Gastrocnemius medialis (tissue), 4 donors: ENCODE results near the gene SELENBP1. TPM values are rescaled to one million over a fixed set of nuclear protein-coding genes. Genes with fewer than 3 reads are reported as not detected.

Experiments
- ATAC-seq, 2 donors: fragments of 150-250 bp; one replicate each; pipeline ENCODE4 v1.9.1; 2016
- DNase-seq, 2 donors: peaks; one replicate each; pipeline ENCODE4 v3.0.0-alpha.2; 2019
- H3K27ac ChIP-seq, 4 donors: fragments of 200-600 bp; sonication (generic); 1 replicate in 1 of 4; 2 replicates in 3 of 4; pipeline ENCODE4 v1.5.1; 2016 to 2018; ENCODE audit warnings: mild to moderate bottlenecking in 2 of 4, moderate library complexity in 1 of 4
- H3K27me3 ChIP-seq, 3 donors: fragments of 200-600 bp; sonication (generic) in 2 of 3; 1 replicate in 1 of 3; 2 replicates in 2 of 3; pipeline versions ENCODE4 v1.5.1 to v1.6.0; 2016 to 2019; ENCODE audit warnings: mild to moderate bottlenecking in 1 of 3, moderate library complexity in 1 of 3
- H3K36me3 ChIP-seq, 2 donors: fragments of 200-600 bp; sonication (generic) in 1 of 2; one replicate each; pipeline ENCODE4 v1.5.1; 2017 to 2018
- H3K4me1 ChIP-seq, 2 donors: fragments of 200-600 bp; sonication (generic) in 1 of 2; one replicate each; pipeline ENCODE4 v1.5.1; 2016 to 2017; ENCODE audit warnings: mild to moderate bottlenecking in 2 of 2
- H3K4me3 ChIP-seq, 4 donors: fragments of 200-600 bp; sonication (generic) in 3 of 4; 1 replicate in 1 of 4; 2 replicates in 3 of 4; pipeline ENCODE4 v1.5.1; 2016 to 2019; ENCODE audit warnings: mild to moderate bottlenecking in 2 of 4
- H3K9me3 ChIP-seq, 3 donors: fragments of 200-600 bp; sonication (generic) in 2 of 3; 1 replicate in 1 of 3; 2 replicates in 2 of 3; pipeline ENCODE4 v1.5.1; 2016 to 2019
- POLR2A ChIP-seq, 2 donors: fragments of 450-650 bp; IDR thresholded peaks; one replicate each; pipeline ENCODE4 v1.6.1; 2017; ENCODE audit warnings: antibody characterized with exemption in 2 of 2, mild to moderate bottlenecking in 2 of 2, moderate library complexity in 2 of 2
- in situ Hi-C, 4 donors: fragments of 200-750 bp; cut with MboI; loops; one replicate each; pipeline versions ENCODE4 v1.15.0 to v1.8.0; 2017; ENCODE audit warnings: low sequenced_read_pairs in 4 of 4
- intact Hi-C: fragments of 100-400 bp; cut with DNase I; formaldehyde crosslinking; loops from one replicate; pipeline ENCODE4 v1.15.1; 2023; ENCODE audit warnings: low total_unique reads
- total RNA-seq, 4 donors: library from RNA; depleted of rRNA; stranded (reverse); fragments of >200 nt; gene quantifications; one replicate each; pipeline versions ENCODE4 v1.1.0 to v1.2.3, GENCODE V29; 2016
- TF ChIP-seq, protein P1 (sequence below), 5 experiments: fragments of 450-650 bp in 3 of 5; fragments of 200-600 bp in 2 of 5; sonication (generic) in 2 of 5; IDR thresholded peaks in 4 of 5; conservative IDR thresholded peaks in 1 of 5; 1 replicate in 4 of 5; 2 replicates in 1 of 5; pipeline ENCODE4 v1.5.1; 2016 to 2019; ENCODE audit warnings: antibody characterized with exemption in 5 of 5, mild to moderate bottlenecking in 3 of 5, moderate library complexity in 3 of 5

The SELENBP1 gene
- total RNA-seq, 4 donors from 2014 or later, result 30.9 to 70.2 (median 42.3) TPM

DNA sequence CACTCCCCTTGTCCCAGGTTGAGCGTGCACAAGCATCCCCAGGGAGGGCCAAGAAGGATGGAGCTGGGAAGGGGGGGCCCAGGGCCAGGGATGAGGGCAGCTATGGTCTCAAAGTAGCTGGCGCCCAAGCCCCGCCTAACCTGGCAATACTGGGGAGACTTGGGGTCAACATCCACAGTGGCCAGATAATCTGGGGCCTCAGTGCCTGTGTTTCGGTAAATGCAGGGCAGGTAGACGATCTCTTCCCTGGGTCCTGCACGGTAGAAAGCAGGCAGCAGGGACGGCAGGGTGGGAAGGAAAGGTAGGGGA, 3.2 kb downstream of the SELENBP1 start:
- Histone ChIP-seq H3K27me3 (no peaks in the 10 kb centered on the region), H3K4me1 (peaks cover 40 to 54% of the 10 kb centered on the region in 2 donors), H3K27ac (peak overlapping the region in 3 of 4 donors; percentile 79 to 85 (median 82)), H3K4me3 (no peak overlapping the region), H3K36me3 (peaks cover 0 to 30% of the 10 kb centered on the region in 2 donors), H3K9me3 (no peaks in the 10 kb centered on the region)
- ATAC-seq (no peak), DNase-seq (no peak)
- intact Hi-C loops, result no loop called here
- TF ChIP-seq, protein P1, sequence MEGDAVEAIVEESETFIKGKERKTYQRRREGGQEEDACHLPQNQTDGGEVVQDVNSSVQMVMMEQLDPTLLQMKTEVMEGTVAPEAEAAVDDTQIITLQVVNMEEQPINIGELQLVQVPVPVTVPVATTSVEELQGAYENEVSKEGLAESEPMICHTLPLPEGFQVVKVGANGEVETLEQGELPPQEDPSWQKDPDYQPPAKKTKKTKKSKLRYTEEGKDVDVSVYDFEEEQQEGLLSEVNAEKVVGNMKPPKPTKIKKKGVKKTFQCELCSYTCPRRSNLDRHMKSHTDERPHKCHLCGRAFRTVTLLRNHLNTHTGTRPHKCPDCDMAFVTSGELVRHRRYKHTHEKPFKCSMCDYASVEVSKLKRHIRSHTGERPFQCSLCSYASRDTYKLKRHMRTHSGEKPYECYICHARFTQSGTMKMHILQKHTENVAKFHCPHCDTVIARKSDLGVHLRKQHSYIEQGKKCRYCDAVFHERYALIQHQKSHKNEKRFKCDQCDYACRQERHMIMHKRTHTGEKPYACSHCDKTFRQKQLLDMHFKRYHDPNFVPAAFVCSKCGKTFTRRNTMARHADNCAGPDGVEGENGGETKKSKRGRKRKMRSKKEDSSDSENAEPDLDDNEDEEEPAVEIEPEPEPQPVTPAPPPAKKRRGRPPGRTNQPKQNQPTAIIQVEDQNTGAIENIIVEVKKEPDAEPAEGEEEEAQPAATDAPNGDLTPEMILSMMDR (IDR thresholded peaks at IDR 0.05 in 4 of 5, conservative IDR thresholded peaks at IDR 0.05 in 1 of 5), result no peak
- no peak for TF ChIP-seq POLR2A (IDR thresholded peaks at IDR 0.05)
- in situ Hi-C loops, result no loop called here

- no peak for DNase-seq
- H3K27me3 ChIP-seq, result no peaks in the 10 kb centered on the region
- peaks cover 0 to 36% of the 10 kb centered on the region in 2 donors for H3K36me3 ChIP-seq
- peaks cover 40 to 54% of the 10 kb centered on the region in 2 donors for H3K4me1 ChIP-seq
- ATAC-seq, result no peak
- intact Hi-C loops (no loop called here), in situ Hi-C loops (no loop called here)
- H3K4me3 ChIP-seq, result no peak overlapping the region
- no peaks in the 10 kb centered on the region for H3K9me3 ChIP-seq
- peak overlapping the region; percentile 40 to 85 (median 67) for H3K27ac ChIP-seq
- no peak for TF ChIP-seq POLR2A (IDR thresholded peaks at IDR 0.05)
- TF ChIP-seq, protein P1 (IDR thresholded peaks at IDR 0.05 in 4 of 5, conservative IDR thresholded peaks at IDR 0.05 in 1 of 5), result no peak
These were observed 3.9 kb downstream of the SELENBP1 start for GRCh38 chr1:151368393-151369301.

DNA sequence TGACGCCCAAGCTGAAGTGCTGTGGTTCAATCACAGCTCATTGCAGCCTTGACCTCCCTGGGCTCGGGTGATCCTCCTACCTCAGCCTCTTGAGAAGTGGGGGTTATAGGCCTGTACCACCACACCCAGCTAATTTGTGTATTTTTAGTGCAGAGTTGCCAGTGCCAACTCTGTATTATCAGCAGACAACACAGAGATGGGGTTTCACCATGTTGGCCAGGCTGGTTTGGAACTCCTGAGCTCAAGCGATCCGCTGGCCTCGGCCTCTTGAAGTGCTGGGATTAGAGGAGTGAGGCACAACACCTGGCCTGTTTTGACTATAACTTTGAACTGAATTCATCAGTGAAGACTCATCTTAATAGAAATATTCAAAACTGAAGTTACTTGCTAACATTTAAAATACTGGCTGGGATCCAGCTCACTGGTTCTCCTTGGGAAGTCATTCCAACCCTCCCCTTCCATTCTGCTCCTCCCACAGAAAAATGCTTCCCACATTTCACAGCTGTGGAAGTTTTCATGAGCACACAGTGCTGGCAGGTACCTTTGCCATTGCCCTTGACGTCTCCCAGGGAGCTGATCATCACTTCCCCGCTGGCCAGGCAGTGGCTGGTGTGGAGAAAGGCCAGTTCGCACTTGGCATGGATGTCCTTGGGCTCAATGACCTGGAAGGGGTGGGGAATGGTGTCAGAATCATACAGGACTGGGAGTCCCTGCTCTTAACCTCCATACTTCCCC, 4.7 kb downstream of the SELENBP1 start:
- ATAC-seq, result no peak
- no peak for DNase-seq
- Histone ChIP-seq H3K27me3 (no peaks in the 10 kb centered on the region), H3K4me1 (peaks cover 40 to 51% of the 10 kb centered on the region in 2 donors), H3K36me3 (peaks cover 0 to 39% of the 10 kb centered on the region in 2 donors), H3K27ac (peak overlapping the region; percentile 40 to 85 (median 67)), H3K9me3 (no peaks in the 10 kb centered on the region), H3K4me3 (no peak overlapping the region)
- intact Hi-C loops, result no loop called here
- no peak for TF ChIP-seq POLR2A (IDR thresholded peaks at IDR 0.05)
- TF ChIP-seq, protein P1 (IDR thresholded peaks at IDR 0.05 in 4 of 5, conservative IDR thresholded peaks at IDR 0.05 in 1 of 5), result no peak
- in situ Hi-C loops, result no loop called here

DNA sequence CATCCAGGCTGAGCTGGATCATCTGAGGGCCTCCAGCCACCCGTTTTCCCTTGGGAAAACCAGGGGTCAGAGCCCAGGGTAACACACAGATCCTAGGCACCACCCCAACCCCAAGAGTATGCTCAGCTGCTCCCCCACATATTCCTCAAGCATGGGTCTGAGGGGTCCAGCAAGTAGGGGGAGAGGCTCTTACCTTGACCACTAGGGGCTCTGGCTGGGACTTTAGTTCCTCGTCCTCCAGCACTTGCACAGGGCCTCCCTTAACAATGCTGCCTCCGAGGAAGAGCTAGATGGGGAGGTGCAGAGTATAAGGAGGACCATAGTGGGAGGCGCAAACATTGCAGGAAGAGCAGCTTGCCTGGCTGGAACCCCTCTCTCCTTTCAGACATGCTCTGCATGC, 7.5 kb downstream of the SELENBP1 start:
- no peak overlapping the region for H3K4me3 ChIP-seq
- ATAC-seq, result no peak
- peaks cover 0 to 39% of the 10 kb centered on the region in 2 donors for H3K36me3 ChIP-seq
- in situ Hi-C loops (no loop called here), intact Hi-C loops (no loop called here)
- H3K4me1 ChIP-seq, result peaks cover 17 to 23% of the 10 kb centered on the region in 2 donors
- no peak overlapping the region for H3K27ac ChIP-seq
- H3K27me3 ChIP-seq, result no peaks in the 10 kb centered on the region
- TF ChIP-seq, protein P1 (IDR thresholded peaks at IDR 0.05 in 4 of 5, conservative IDR thresholded peaks at IDR 0.05 in 1 of 5), result no peak
- no peak for TF ChIP-seq POLR2A (IDR thresholded peaks at IDR 0.05)
- H3K9me3 ChIP-seq, result no peaks in the 10 kb centered on the region
- DNase-seq, result no peak
